ENCODE data around the gene ITGB5. TPM values are rescaled to one million over a fixed set of nuclear protein-coding genes. Genes with fewer than 3 reads are reported as not detected.
"Not testable (repeated sequence)": the region's sequence is repeated elsewhere in the genome, so short reads cannot be mapped to it uniquely, and the experiment has no call there.

Gene ITGB5
- total and polyA plus RNA-seq, 2 donors (not counting 3 experiments of a cell fraction or from before 2014, with no cell fraction given), result 144 to 170 TPM

DNA sequence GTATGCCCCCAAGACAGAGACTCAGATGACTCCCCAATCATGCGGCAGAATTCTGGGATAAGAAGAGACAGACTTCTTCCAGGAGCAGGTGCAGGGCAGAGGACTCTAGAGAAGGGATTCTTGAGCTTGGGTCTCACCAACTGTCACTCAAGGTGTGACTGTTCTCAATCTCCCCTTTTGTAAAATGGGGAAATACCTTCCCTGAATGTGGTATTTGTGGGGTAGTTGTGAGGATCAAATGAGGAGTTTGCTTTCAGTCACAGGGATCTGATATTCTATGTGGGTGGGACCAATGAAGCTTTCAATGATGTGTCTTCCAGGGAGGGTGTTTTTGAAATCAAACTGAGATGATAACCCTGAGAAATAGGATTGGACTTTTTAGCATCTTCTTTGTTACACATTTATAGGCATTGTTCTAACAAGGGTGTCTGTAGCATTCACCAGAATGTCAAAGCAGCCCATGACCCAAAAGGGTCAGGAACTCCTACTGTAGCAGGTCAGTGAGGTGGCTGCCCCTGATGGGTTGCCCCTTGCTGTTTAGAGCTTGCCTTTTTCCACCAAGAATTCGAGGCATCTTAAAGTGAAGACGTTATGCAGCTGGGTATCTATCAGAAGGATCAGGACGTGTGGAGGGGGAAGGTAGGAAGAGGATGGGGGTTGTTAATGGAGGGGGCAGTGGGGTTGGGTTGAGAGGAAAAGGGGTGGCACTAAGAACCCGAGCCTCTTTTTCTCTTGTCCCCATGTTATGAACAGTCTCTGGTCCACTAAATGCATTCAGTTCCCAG lies 128.1 kb downstream of the ITGB5 start:
- TF ChIP-seq POLR2A (IDR thresholded peaks at IDR 0.05; ENCODE audit: low read depth, low read length), result no peak
- TF ChIP-seq CTCF (IDR thresholded peaks at IDR 0.05; ENCODE audit: extremely low read depth in 1 of 2, insufficient read depth in 1 of 2, low read depth in 1 of 2, low read length in 2 of 2), result no peak
- no peak for TF ChIP-seq MYC (IDR thresholded peaks at IDR 0.05; ENCODE audit: low read depth, low read length)
- TF ChIP-seq EZH2 (IDR thresholded peaks at IDR 0.05; ENCODE audit: borderline replicate concordance, low read depth, low read length, severe bottlenecking), result no peak
- TF ChIP-seq JUN (IDR thresholded peaks at IDR 0.05; ENCODE audit: borderline replicate concordance, insufficient read depth, insufficient read length, low read depth), result no peak
- TF ChIP-seq GATA2 (IDR thresholded peaks at IDR 0.05; ENCODE audit: insufficient read depth, insufficient read length, low read depth, low read length), result no peak
- TF ChIP-seq FOS (IDR thresholded peaks at IDR 0.05; ENCODE audit: borderline replicate concordance, insufficient read depth, low read length), result no peak
- TF ChIP-seq, protein P1, sequence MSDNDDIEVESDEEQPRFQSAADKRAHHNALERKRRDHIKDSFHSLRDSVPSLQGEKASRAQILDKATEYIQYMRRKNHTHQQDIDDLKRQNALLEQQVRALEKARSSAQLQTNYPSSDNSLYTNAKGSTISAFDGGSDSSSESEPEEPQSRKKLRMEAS (IDR thresholded peaks at IDR 0.05; ENCODE audit: insufficient read depth, insufficient read length), result no peak
- no peak for TF ChIP-seq POLR2AphosphoS5 (IDR thresholded peaks at IDR 0.05; ENCODE audit: insufficient read depth, low read depth, low read length)
- Histone ChIP-seq H3K79me2 (ENCODE audit: control insufficient read depth, insufficient read depth, low read length) (no peaks in the 10 kb centered on the region), H3K27ac (ENCODE audit: insufficient read depth, low read depth, low read length) (no peak overlapping the region), H3K36me3 (ENCODE audit: control insufficient read depth in 2 of 2, extremely low read depth in 1 of 2, insufficient read depth in 2 of 2, low read length in 2 of 2) (peaks cover 0 to 6% of the 10 kb centered on the region in 2 experiments), H3K9me1 (replicated peaks; ENCODE audit: control insufficient read depth, extremely low read depth, insufficient read depth, low read length) (no peaks in the 10 kb centered on the region), H4K20me1 (replicated peaks; ENCODE audit: control insufficient read depth, extremely low read depth, insufficient read depth, low read length) (no peaks in the 10 kb centered on the region), H3K9ac (replicated peaks; ENCODE audit: extremely low read depth, insufficient read depth, low read length) (no peak overlapping the region), H3K4me2 (ENCODE audit: insufficient read depth, low read length) (no peak overlapping the region), H3K4me3 (replicated peaks in 1 of 3; ENCODE audit: insufficient read depth in 1 of 3, low read depth in 1 of 3, low read length in 3 of 3) (no peak overlapping the region), H3K27me3 (ENCODE audit: control insufficient read depth in 2 of 2, insufficient read depth in 2 of 2, low read length in 2 of 2) (no peaks in the 10 kb centered on the region), H3K4me1 (ENCODE audit: control insufficient read depth, extremely low read depth, insufficient read depth, low read length) (no peaks in the 10 kb centered on the region), H3K9me3 (replicated peaks; ENCODE audit: control insufficient read depth, insufficient read depth, low read length) (no peaks in the 10 kb centered on the region), H2AFZ (ENCODE audit: low read depth, low read length) (no peak overlapping the region)
- intact Hi-C loops (cut with micrococcal nuclease), result no loop called here
- dilution Hi-C loops (cut with MboI; ENCODE audit: extremely low pct_ligation_motif_present, low sequenced_read_pairs), result loop anchor here (25.0 kb wide), 1 partner anchor 128 kb away; the partner anchor contains the start of gene ITGB5
- no TSS peak for BruUV-seq (replicated peaks)
- POLR2A ChIA-PET, result no interaction called here
- no peak for DNase-seq (ENCODE audit: low read depth, low spot score)
- FAIRE-seq, result no peak
- CTCF ChIA-PET, result interaction anchor here (0.6 to 8.6 kb wide), 13 partner anchors 12 to 679 kb away, joined by 3 to 424 read pairs (median 5); partner anchors contain the start of gene ITGB5

DNA sequence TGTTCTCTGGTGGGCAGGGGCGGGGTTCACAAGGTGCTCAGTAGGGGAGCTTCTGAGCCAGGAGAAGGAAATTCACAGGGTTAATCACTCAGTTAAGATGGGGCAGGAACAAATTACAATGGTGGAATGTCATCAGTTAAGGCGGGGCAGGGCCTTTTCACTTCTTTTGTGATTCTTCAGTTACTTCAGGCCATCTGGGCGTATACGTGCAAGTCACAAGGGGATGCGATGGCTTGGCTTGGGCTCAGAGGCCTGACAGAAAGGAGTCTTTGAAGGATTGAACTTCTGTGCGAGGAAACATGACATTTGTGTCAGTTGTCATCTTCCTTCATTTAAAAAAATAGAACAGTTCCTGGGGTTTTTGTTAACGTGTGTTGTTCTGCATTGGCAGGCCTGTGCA lies 129.2 kb downstream of the ITGB5 start:
- H3K79me2 ChIP-seq (ENCODE audit: control insufficient read depth, insufficient read depth, low read length); H3K9me3 ChIP-seq (replicated peaks; ENCODE audit: control insufficient read depth, insufficient read depth, low read length); H3K4me3 ChIP-seq (replicated peaks in 1 of 3; ENCODE audit: insufficient read depth in 1 of 3, low read depth in 1 of 3, low read length in 3 of 3); intact Hi-C loops (cut with micrococcal nuclease); H2AFZ ChIP-seq (ENCODE audit: low read depth, low read length); DNase-seq (ENCODE audit: low read depth, low spot score); H3K27ac ChIP-seq (ENCODE audit: insufficient read depth, low read depth, low read length); H3K36me3 ChIP-seq (ENCODE audit: control insufficient read depth in 2 of 2, extremely low read depth in 1 of 2, insufficient read depth in 2 of 2, low read length in 2 of 2); H3K4me1 ChIP-seq (ENCODE audit: control insufficient read depth, extremely low read depth, insufficient read depth, low read length); H3K27me3 ChIP-seq (ENCODE audit: control insufficient read depth in 2 of 2, insufficient read depth in 2 of 2, low read length in 2 of 2); BruUV-seq (replicated peaks); H3K9me1 ChIP-seq (replicated peaks; ENCODE audit: control insufficient read depth, extremely low read depth, insufficient read depth, low read length); FAIRE-seq; POLR2A ChIA-PET; H3K4me2 ChIP-seq (ENCODE audit: insufficient read depth, low read length); H4K20me1 ChIP-seq (replicated peaks; ENCODE audit: control insufficient read depth, extremely low read depth, insufficient read depth, low read length); H3K9ac ChIP-seq (replicated peaks; ENCODE audit: extremely low read depth, insufficient read depth, low read length): not testable (repeated sequence)
- CTCF ChIA-PET, result interaction anchor here (1.0 to 1.4 kb wide), 3 partner anchors 29 to 143 kb away, joined by 4 to 6 read pairs (median 5); no protein-coding TSS in a partner anchor
- dilution Hi-C loops (cut with MboI; ENCODE audit: extremely low pct_ligation_motif_present, low sequenced_read_pairs), result loop anchor here (25.0 kb wide), 1 partner anchor 129 kb away; the partner anchor contains the start of gene ITGB5

Data from endothelial cell of umbilical vein (primary cell).